ENCODE measurements around the gene COMP. TPM values are rescaled to one million over a fixed set of nuclear protein-coding genes. Genes with fewer than 3 reads are reported as not detected.
A peak's percentile ranks its signal among the peaks of the same experiment; 100 is the strongest.
"Not testable (repeated sequence)": the region's sequence is repeated elsewhere in the genome, so short reads cannot be mapped to it uniquely, and the experiment has no call there.

The COMP gene
- total RNA-seq, 1 donor from 2014 or later: 0.31 TPM

GRCh38 chr19:18735324-18735723 is 55.8 kb downstream of the COMP start:
- Mint-ChIP-seq H3K36me3 (no peaks in the 10 kb centered on the region), H3K27me3 (ENCODE audit: low read depth) (no peaks in the 10 kb centered on the region), H3K4me3 (no peak overlapping the region), H3K27ac (no peak overlapping the region), H3K9me3 (no peaks in the 10 kb centered on the region), H3K4me1 (peaks cover 20% of the 10 kb centered on the region)
- DNase-seq (ENCODE audit: low spot score in 2 of 2, unreplicated experiment in 2 of 2): no peak
- no peak for TF ChIP-seq CTCF (IDR thresholded peaks at IDR 0.05; ENCODE audit: unreplicated experiment)

- H3K4me3 Mint-ChIP-seq; H3K36me3 Mint-ChIP-seq; DNase-seq (ENCODE audit: low spot score in 2 of 2, unreplicated experiment in 2 of 2); H3K27me3 Mint-ChIP-seq (ENCODE audit: low read depth); H3K9me3 Mint-ChIP-seq: not testable (repeated sequence)
- Mint-ChIP-seq H3K4me1 (peaks cover 20% of the 10 kb centered on the region), H3K27ac (peak overlapping the region; percentile 89)
Measured at GRCh38 chr19:18733762-18734332, 57.3 kb downstream of the COMP start.

GRCh38 chr19:18733196-18733647 is 57.9 kb downstream of the COMP start:
- H3K4me3 Mint-ChIP-seq: no peak overlapping the region

More at GRCh38 chr19:18733196-18733647, 57.9 kb downstream of the COMP start:
- Mint-ChIP-seq H3K27ac (peak overlapping the region; percentile 89), H3K27me3 (ENCODE audit: low read depth) (no peaks in the 10 kb centered on the region), H3K9me3 (no peaks in the 10 kb centered on the region), H3K4me1 (peaks cover 20% of the 10 kb centered on the region), H3K36me3 (no peaks in the 10 kb centered on the region)
- no peak for DNase-seq (ENCODE audit: low spot score in 2 of 2, unreplicated experiment in 2 of 2)
- no peak for TF ChIP-seq CTCF (IDR thresholded peaks at IDR 0.05; ENCODE audit: unreplicated experiment)

Other genes with a start within 250 kb of the COMP start
- 245 to 250 TPM (median 247 TPM) in 3 replicates for gene FKBP8, start 247.7 kb downstream of the COMP start, total RNA-seq
- gene KXD1, start 233.4 kb downstream of the COMP start, total RNA-seq: 79.7 to 82.2 TPM (median 80.3 TPM) in 3 replicates
- gene UBA52, start 219.4 kb downstream of the COMP start, total RNA-seq: 846 to 875 TPM (median 857 TPM) in 3 replicates
- 56.5 to 58.8 TPM (median 58.3 TPM) in 3 replicates for gene REX1BD, start 202.5 kb downstream of the COMP start, total RNA-seq
- gene CRLF1, start 184.5 kb downstream of the COMP start, total RNA-seq: 0.89 to 2.0 TPM (median 1.0 TPM) in 3 replicates
- 4.9 to 6.4 TPM (median 4.9 TPM) in 3 replicates for gene TMEM59L, start 178.4 kb downstream of the COMP start, total RNA-seq
- 12.0 to 13.2 TPM (median 12.6 TPM) in 3 replicates for gene KLHL26, start 154.3 kb downstream of the COMP start, total RNA-seq
- gene CRTC1, start 107.6 kb downstream of the COMP start, total RNA-seq: 29.5 to 31.9 TPM (median 29.5 TPM) in 3 replicates
- 72.1 to 73.3 TPM (median 73.0 TPM) in 3 replicates for gene UPF1, start 40.7 kb upstream of the COMP start, total RNA-seq
- 8.5 to 9.4 TPM (median 8.8 TPM) in 3 replicates for gene CERS1, start 104.9 kb upstream of the COMP start, total RNA-seq
- 161 to 174 TPM (median 163 TPM) in 3 replicates for gene COPE, start 128.1 kb upstream of the COMP start, total RNA-seq
- 41.3 to 46.1 TPM (median 45.6 TPM) in 3 replicates for gene DDX49, start 128.4 kb upstream of the COMP start, total RNA-seq
- gene HOMER3, start 149.9 kb upstream of the COMP start, total RNA-seq: 53.7 to 60.4 TPM (median 56.3 TPM) in 3 replicates
- 137 to 152 TPM (median 140 TPM) in 3 replicates for gene SUGP2, start 242.2 kb upstream of the COMP start, total RNA-seq
- 25.5 to 28.2 TPM (median 25.8 TPM) in 3 replicates for gene ARMC6, start 242.3 kb upstream of the COMP start, total RNA-seq

Measured in mesothelial cell of epicardium (in vitro differentiated cells).